ENCODE measurements around the gene HMGCS1.
"Not testable (repeated sequence)": the region's sequence is repeated elsewhere in the genome, so short reads cannot be mapped to it uniquely, and the experiment has no call there.

- TF ChIP-seq CTCF (conservative IDR thresholded peaks at IDR 0.05); ZFX (IDR thresholded peaks at IDR 0.05): not testable (repeated sequence)
Measured at GRCh38 chr5:43306954-43307353, 6.3 kb downstream of the HMGCS1 start.

All from C4-2B (cell line).